PC-3 (cell line): ENCODE measurements around the gene REXO1. TPM values are rescaled to one million over a fixed set of nuclear protein-coding genes. Genes with fewer than 3 reads are reported as not detected.

Experiments
- ATAC-seq: fragments of 200-7000 bp; cut with Tn5 transposase; 2 replicates; pipeline ENCODE4 v1.9.1; 2020; ENCODE audit warnings: mild to moderate bottlenecking, moderate library complexity
- BruUV-seq: library from RNA; stranded (reverse); fragments of 400-500 nt; replicated peaks from 2 replicates; lab custom pipeline; 2021; lab: Mats Ljungman, UMichigan
- CTCF ChIA-PET: fragments of 300-600 bp; sonication (Branson Sonifier 250); formaldehyde crosslinking; loops from one replicate; lab custom pipeline; 2022; ENCODE audit warnings: antibody characterized with exemption; lab: Charles Lee
- POLR2A ChIA-PET: fragments of 300-600 bp; sonication (Branson Sonifier 250); formaldehyde crosslinking; loops from one replicate; lab custom pipeline; 2022; ENCODE audit warnings: antibody characterized with exemption; ENCODE audit not compliant: unreplicated experiment; lab: Charles Lee
- DNase-seq: peaks from one replicate; pipeline ENCODE4 v3.0.0-alpha.2; 2015
- H2AFZ ChIP-seq: fragments of 300-600 bp; sonication (generic); 2 replicates; pipeline ENCODE4 v1.6.0; 2016; ENCODE audit warnings: antibody characterized with exemption, low read length
- H3F3A ChIP-seq: fragments of 300-600 bp; sonication (generic); one replicate; pipeline ENCODE4 v1.6.0; 2017; ENCODE audit warnings: antibody characterized with exemption, low read length, control low read depth, mild to moderate bottlenecking; ENCODE audit not compliant: unreplicated experiment
- H3K27ac ChIP-seq: fragments of 300-600 bp; sonication (generic); 2 replicates; pipeline ENCODE4 v1.5.1; 2016; ENCODE audit warnings: mild to moderate bottlenecking, low read length
- H3K27me3 ChIP-seq: fragments of 300-600 bp; sonication (generic); 2 replicates; pipeline ENCODE4 v1.6.1; 2016; ENCODE audit warnings: low read length, mixed read lengths
- H3K36me3 ChIP-seq: fragments of 300-600 bp; sonication (generic); 2 replicates; pipeline ENCODE4 v1.6.1; 2016; ENCODE audit warnings: low read depth, mixed run types, low read length, mixed read lengths
- H3K4me1 ChIP-seq: fragments of 300-600 bp; sonication (generic); 2 replicates; pipeline ENCODE4 v1.5.1; 2016; ENCODE audit warnings: low read length; ENCODE audit not compliant: insufficient read depth
- H3K4me2 ChIP-seq: fragments of 300-600 bp; sonication (generic); 2 replicates; pipeline ENCODE4 v1.6.0; 2016; ENCODE audit warnings: low read length
- H3K4me3 ChIP-seq: fragments of 300-600 bp; sonication (generic); 2 replicates; pipeline ENCODE4 v1.5.1; 2016; ENCODE audit warnings: mild to moderate bottlenecking, low read length, mixed read lengths
- H3K79me2 ChIP-seq: fragments of 300-600 bp; sonication (generic); 2 replicates; pipeline ENCODE4 v1.6.1; 2017; ENCODE audit warnings: low read length, mixed read lengths
- H3K9ac ChIP-seq: fragments of 300-600 bp; sonication (generic); 2 replicates; pipeline ENCODE4 v1.6.0; 2016; ENCODE audit warnings: mild to moderate bottlenecking, low read length
- H3K9me2 ChIP-seq: fragments of 300-600 bp; sonication (generic); replicated peaks from 2 replicates; pipeline ENCODE4 v1.6.1; 2016; ENCODE audit warnings: mixed run types, low read length, mixed read lengths
- H3K9me3 ChIP-seq: fragments of 300-600 bp; sonication (generic); 2 replicates; pipeline ENCODE4 v1.6.1; 2016; ENCODE audit warnings: low read length, mixed read lengths
- H4K20me1 ChIP-seq: fragments of 300-600 bp; sonication (generic); 2 replicates; pipeline ENCODE4 v1.6.1; 2016; ENCODE audit warnings: low read length, mixed read lengths
- EZH2 ChIP-seq: fragments of 300-600 bp; sonication (generic); IDR thresholded peaks from one replicate; pipeline ENCODE4 v1.6.1; 2017; ENCODE audit warnings: antibody characterized with exemption, mild to moderate bottlenecking, low read length; ENCODE audit not compliant: unreplicated experiment
- EZH2phosphoT487 ChIP-seq: fragments of 300-600 bp; sonication (generic); IDR thresholded peaks from 2 replicates; pipeline ENCODE4 v1.6.1; 2018; ENCODE audit warnings: mild to moderate bottlenecking, antibody characterized with exemption, low read length, borderline replicate concordance
- intact Hi-C: fragments of 100-400 bp; cut with micrococcal nuclease; formaldehyde crosslinking; loops from 2 replicates; pipeline ENCODE4 v1.9.0; 2023
- total RNA-seq: library from RNA; depleted of rRNA; stranded (reverse); fragments of >200 nt; gene quantifications from 2 replicates; pipeline ENCODE4 v1.2.3, GENCODE V29; 2014
- TF ChIP-seq, protein P1 (sequence below): fragments of 300-600 bp; sonication (generic); conservative IDR thresholded peaks from 2 replicates; pipeline ENCODE4 v1.5.1; 2017; ENCODE audit warnings: antibody characterized with exemption, low read depth, mild to moderate bottlenecking, low read length

REXO1 gene
- total RNA-seq, 1 experiment from 2014 or later, result 21.4 TPM

DNA sequence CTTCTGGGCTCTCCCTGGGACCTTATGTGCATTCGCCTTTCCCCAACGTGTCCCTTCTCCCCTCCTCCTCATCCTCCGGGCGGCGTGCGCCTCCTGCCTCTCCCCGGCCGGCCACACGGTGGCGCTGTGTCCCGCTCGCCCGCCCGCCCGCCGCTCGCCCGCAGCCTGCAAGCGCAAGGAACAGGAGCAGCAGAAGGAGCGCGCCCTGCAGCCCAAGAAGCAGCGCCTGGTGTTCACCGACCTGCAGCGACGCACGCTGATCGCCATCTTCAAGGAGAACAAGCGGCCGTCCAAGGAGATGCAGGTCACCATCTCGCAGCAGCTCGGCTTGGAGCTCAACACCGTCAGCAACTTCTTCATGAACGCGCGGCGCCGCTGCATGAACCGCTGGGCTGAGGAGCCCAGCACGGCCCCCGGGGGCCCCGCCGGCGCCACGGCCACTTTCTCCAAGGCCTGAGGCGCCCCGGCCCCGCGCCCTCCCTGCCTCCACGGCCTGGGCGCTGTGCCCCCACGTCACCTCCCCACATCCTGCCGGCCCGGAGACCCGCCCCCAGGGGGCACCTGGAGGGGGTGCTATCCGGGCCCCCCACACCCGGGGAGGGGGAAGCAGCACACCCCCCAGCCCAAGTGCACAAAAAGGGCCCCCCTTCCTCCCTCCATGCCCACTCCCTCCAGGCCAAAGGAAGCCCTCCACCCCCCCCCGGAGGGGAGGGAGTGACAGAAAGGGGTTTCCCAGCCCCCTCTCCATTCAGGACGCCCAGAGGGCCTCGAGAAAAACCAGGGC is 73.1 kb downstream of the REXO1 start:
- ATAC-seq (no peak; the same call in 1 of the 2 replicates), DNase-seq (no peak)
- BruUV-seq, result no TSS peak
- Histone ChIP-seq H3K4me1 (peaks cover 12% of the 10 kb centered on the region), H3K9me2 (no peaks in the 10 kb centered on the region), H3K27me3 (0 out of 2 replicates have a peak, but pooled peaks cover 12% of the 10 kb centered on the region), H3K9me3 (0 out of 2 replicates have a peak, but pooled peaks cover 4% of the 10 kb centered on the region), H3K79me2 (no peaks in the 10 kb centered on the region), H3K36me3 (no peaks in the 10 kb centered on the region), H4K20me1 (no peaks in the 10 kb centered on the region), H3K4me2 (no peak overlapping the region), H3K27ac (no peak overlapping the region), H2AFZ (no peak overlapping the region), H3K9ac (no peak overlapping the region), H3K4me3 (no peak overlapping the region), H3F3A (no peaks in the 10 kb centered on the region)
- POLR2A ChIA-PET, result no interaction called here
- CTCF ChIA-PET, result no interaction called here
- TF ChIP-seq EZH2, result no peak
- TF ChIP-seq, protein P1, sequence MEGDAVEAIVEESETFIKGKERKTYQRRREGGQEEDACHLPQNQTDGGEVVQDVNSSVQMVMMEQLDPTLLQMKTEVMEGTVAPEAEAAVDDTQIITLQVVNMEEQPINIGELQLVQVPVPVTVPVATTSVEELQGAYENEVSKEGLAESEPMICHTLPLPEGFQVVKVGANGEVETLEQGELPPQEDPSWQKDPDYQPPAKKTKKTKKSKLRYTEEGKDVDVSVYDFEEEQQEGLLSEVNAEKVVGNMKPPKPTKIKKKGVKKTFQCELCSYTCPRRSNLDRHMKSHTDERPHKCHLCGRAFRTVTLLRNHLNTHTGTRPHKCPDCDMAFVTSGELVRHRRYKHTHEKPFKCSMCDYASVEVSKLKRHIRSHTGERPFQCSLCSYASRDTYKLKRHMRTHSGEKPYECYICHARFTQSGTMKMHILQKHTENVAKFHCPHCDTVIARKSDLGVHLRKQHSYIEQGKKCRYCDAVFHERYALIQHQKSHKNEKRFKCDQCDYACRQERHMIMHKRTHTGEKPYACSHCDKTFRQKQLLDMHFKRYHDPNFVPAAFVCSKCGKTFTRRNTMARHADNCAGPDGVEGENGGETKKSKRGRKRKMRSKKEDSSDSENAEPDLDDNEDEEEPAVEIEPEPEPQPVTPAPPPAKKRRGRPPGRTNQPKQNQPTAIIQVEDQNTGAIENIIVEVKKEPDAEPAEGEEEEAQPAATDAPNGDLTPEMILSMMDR, result peak; percentile 70
- intact Hi-C loops, result loop anchor here (5.0 kb wide), 1 partner anchor 103 kb away; no protein-coding TSS in a partner anchor

DNA sequence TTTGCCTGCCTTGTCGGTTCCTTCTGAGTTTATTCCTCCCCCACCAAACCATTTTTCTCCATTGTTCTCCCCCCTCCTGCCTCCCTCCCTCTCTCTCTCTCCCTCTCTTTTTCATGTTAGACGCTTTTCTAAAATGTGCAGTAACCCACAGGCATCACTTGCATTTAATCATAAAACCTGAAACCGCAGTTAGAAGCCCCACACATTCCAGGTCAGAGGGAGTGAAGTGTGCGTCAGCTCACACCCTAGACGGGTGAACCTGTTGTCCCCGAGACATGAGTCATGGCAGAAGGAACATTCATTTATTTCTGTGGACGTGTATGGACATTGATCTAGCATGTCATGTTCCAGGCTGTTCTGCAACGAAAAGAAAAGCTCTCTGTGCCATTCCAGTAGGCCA is 75.1 kb downstream of the REXO1 start:
- Histone ChIP-seq H3K9me2 (no peaks in the 10 kb centered on the region), H3K4me1 (peaks cover 12% of the 10 kb centered on the region), H3K4me3 (no peak overlapping the region), H3K27me3 (no peaks in the 10 kb centered on the region), H4K20me1 (no peaks in the 10 kb centered on the region), H3F3A (no peaks in the 10 kb centered on the region), H3K27ac (peak overlapping the region; percentile 30), H2AFZ (no peak overlapping the region), H3K36me3 (no peaks in the 10 kb centered on the region), H3K9me3 (0 out of 2 replicates have a peak, but pooled peaks cover 4% of the 10 kb centered on the region), H3K79me2 (no peaks in the 10 kb centered on the region), H3K4me2 (peak overlapping the region; percentile 71), H3K9ac (no peak overlapping the region)
- CTCF ChIA-PET, result interaction anchor here (0.7 kb wide), 2 partner anchors 100 to 225 kb away, joined by 4 to 5 read pairs; no protein-coding TSS in a partner anchor
- no TSS peak for BruUV-seq
- DNase-seq, result peak; percentile 89
- POLR2A ChIA-PET, result no interaction called here
- intact Hi-C loops, result loop anchor here (5.0 kb wide), 1 partner anchor 101 kb away; no protein-coding TSS in a partner anchor
- TF ChIP-seq, protein P1, result no peak
- TF ChIP-seq EZH2 (no peak), EZH2phosphoT487 (no peak)
- peak; percentile 74 for ATAC-seq
